Measurements from ENCODE around the gene C10orf71.
A peak's percentile ranks its signal among the peaks of the same experiment; 100 is the strongest.

The C10orf71 gene

GRCh38 chr10:49270565-49270964 is 28.4 kb upstream of the C10orf71 start:
- Histone ChIP-seq H2AFZ (ENCODE audit: low read depth, low read length) (no peak overlapping the region), H3K79me2 (ENCODE audit: insufficient read depth, low read length) (no peaks in the 10 kb centered on the region), H3K4me2 (ENCODE audit: insufficient read depth, low read length) (no peak overlapping the region), H3K27ac (ENCODE audit: low read length) (no peak overlapping the region), H3K27me3 (ENCODE audit: insufficient read depth, low read length, poor library complexity) (no peaks in the 10 kb centered on the region), H3K4me1 (ENCODE audit: insufficient read depth, low read length) (no peaks in the 10 kb centered on the region), H3K9me3 (ENCODE audit: insufficient read depth, low read length, severe bottlenecking) (no peaks in the 10 kb centered on the region), H3K36me3 (ENCODE audit: insufficient read depth, low read length) (no peaks in the 10 kb centered on the region), H4K20me1 (ENCODE audit: insufficient read depth, low read length) (no peaks in the 10 kb centered on the region), H3K4me3 (ENCODE audit: low read depth in 1 of 2, low read length in 2 of 2) (no peak overlapping the region), H3K9ac (ENCODE audit: low read depth, low read length) (no peak overlapping the region)
- TF ChIP-seq CTCF (IDR thresholded peaks at IDR 0.05; ENCODE audit: borderline replicate concordance, extremely low read depth, low read length, poor library complexity, severe bottlenecking) = no peak
- no peak for TF ChIP-seq EZH2 (IDR thresholded peaks at IDR 0.05; ENCODE audit: borderline replicate concordance, low read depth, low read length, severe bottlenecking)
- DNase-seq = no peak
- no peak for ATAC-seq (ENCODE audit: insufficient read depth, low read depth)

- no peak for ATAC-seq (ENCODE audit: insufficient read depth, low read depth)
- Histone ChIP-seq H4K20me1 (ENCODE audit: insufficient read depth, low read length) (no peaks in the 10 kb centered on the region), H3K9me3 (ENCODE audit: insufficient read depth, low read length, severe bottlenecking) (no peaks in the 10 kb centered on the region), H3K27ac (ENCODE audit: low read length) (no peak overlapping the region), H3K4me2 (ENCODE audit: insufficient read depth, low read length) (no peak overlapping the region), H2AFZ (ENCODE audit: low read depth, low read length) (no peak overlapping the region), H3K4me1 (ENCODE audit: insufficient read depth, low read length) (no peaks in the 10 kb centered on the region), H3K79me2 (ENCODE audit: insufficient read depth, low read length) (no peaks in the 10 kb centered on the region), H3K36me3 (ENCODE audit: insufficient read depth, low read length) (no peaks in the 10 kb centered on the region), H3K4me3 (ENCODE audit: low read depth in 1 of 2, low read length in 2 of 2) (no peak overlapping the region), H3K9ac (ENCODE audit: low read depth, low read length) (no peak overlapping the region), H3K27me3 (ENCODE audit: insufficient read depth, low read length, poor library complexity) (no peaks in the 10 kb centered on the region)
- no peak for TF ChIP-seq CTCF (IDR thresholded peaks at IDR 0.05; ENCODE audit: borderline replicate concordance, extremely low read depth, low read length, poor library complexity, severe bottlenecking)
- TF ChIP-seq EZH2 (IDR thresholded peaks at IDR 0.05; ENCODE audit: borderline replicate concordance, low read depth, low read length, severe bottlenecking) = no peak
- no peak for DNase-seq
Measured at GRCh38 chr10:49271346-49271745, 27.6 kb upstream of the C10orf71 start.

GRCh38 chr10:49272251-49273081 is 26.5 kb upstream of the C10orf71 start:
- H3K27me3 ChIP-seq (ENCODE audit: insufficient read depth, low read length, poor library complexity) = no peaks in the 10 kb centered on the region
- H3K4me1 ChIP-seq (ENCODE audit: insufficient read depth, low read length) = no peaks in the 10 kb centered on the region
- TF ChIP-seq CTCF (IDR thresholded peaks at IDR 0.05; ENCODE audit: borderline replicate concordance, extremely low read depth, low read length, poor library complexity, severe bottlenecking) = no peak
- no peak for TF ChIP-seq EZH2 (IDR thresholded peaks at IDR 0.05; ENCODE audit: borderline replicate concordance, low read depth, low read length, severe bottlenecking)
- no peaks in the 10 kb centered on the region for H3K9me3 ChIP-seq (ENCODE audit: insufficient read depth, low read length, severe bottlenecking)
- no peaks in the 10 kb centered on the region for H3K79me2 ChIP-seq (ENCODE audit: insufficient read depth, low read length)
- ATAC-seq (ENCODE audit: insufficient read depth, low read depth) = no peak
- no peaks in the 10 kb centered on the region for H4K20me1 ChIP-seq (ENCODE audit: insufficient read depth, low read length)
- H3K27ac ChIP-seq (ENCODE audit: low read length) = no peak overlapping the region
- H2AFZ ChIP-seq (ENCODE audit: low read depth, low read length) = 0 out of 2 replicates have a peak overlapping the region, but pooled peaks have one; percentile 19
- no peaks in the 10 kb centered on the region for H3K36me3 ChIP-seq (ENCODE audit: insufficient read depth, low read length)
- no peak overlapping the region for H3K4me3 ChIP-seq (ENCODE audit: low read depth in 1 of 2, low read length in 2 of 2)
- H3K4me2 ChIP-seq (ENCODE audit: insufficient read depth, low read length) = no peak overlapping the region
- no peak overlapping the region for H3K9ac ChIP-seq (ENCODE audit: low read depth, low read length)
- no peak for DNase-seq
